Spleen (tissue), 11 donors: ENCODE results near the gene HHAT. TPM values are rescaled to one million over a fixed set of nuclear protein-coding genes. Genes with fewer than 3 reads are reported as not detected.

ENCODE experiments used
- DNase-seq: peaks from one replicate; pipeline ENCODE4 v3.0.0-alpha.2; 2020
- H3K27ac ChIP-seq, 8 donors: fragments of 200-600 bp; sonication (generic) in 7 of 8; 1 replicate in 4 of 8; 2 replicates in 4 of 8; pipeline versions ENCODE4 v1.5.0 to v1.8.0; 2016 to 2021; ENCODE audit warnings: inconsistent platforms in 4 of 8, mild to moderate bottlenecking in 4 of 8, moderate library complexity in 1 of 8
- H3K27me3 ChIP-seq, 7 donors: fragments of 200-600 bp; sonication (generic) in 6 of 7; replicated peaks in 1 of 7; 1 replicate in 4 of 7; 2 replicates in 3 of 7; pipeline versions ENCODE4 v1.5.0 to v1.8.0; 2016 to 2021; ENCODE audit warnings: inconsistent platforms in 3 of 7, mild to moderate bottlenecking in 1 of 7
- H3K36me3 ChIP-seq, 6 donors: fragments of 200-600 bp; sonication (generic) in 5 of 6; 1 replicate in 4 of 6; 2 replicates in 2 of 6; pipeline versions ENCODE4 v1.5.0 to v1.8.0; 2016 to 2021; ENCODE audit warnings: inconsistent platforms in 2 of 6
- H3K4me1 ChIP-seq, 6 donors: fragments of 200-600 bp; sonication (generic) in 5 of 6; 1 replicate in 3 of 6; 2 replicates in 3 of 6; pipeline versions ENCODE4 v1.5.0 to v1.8.0; 2016 to 2021; ENCODE audit warnings: inconsistent platforms in 3 of 6
- H3K4me3 ChIP-seq, 8 donors: fragments of 200-600 bp; sonication (generic) in 7 of 8; 1 replicate in 4 of 8; 2 replicates in 4 of 8; pipeline versions ENCODE4 v1.5.0 to v1.8.0; 2016 to 2021; ENCODE audit warnings: inconsistent platforms in 4 of 8, mild to moderate bottlenecking in 4 of 8, moderate library complexity in 2 of 8
- H3K9me3 ChIP-seq, 8 donors: fragments of 200-600 bp; sonication (generic) in 7 of 8; 1 replicate in 4 of 8; 2 replicates in 4 of 8; pipeline versions ENCODE4 v1.5.0 to v1.8.0; 2016 to 2021; ENCODE audit warnings: inconsistent platforms in 4 of 8
- CTCF ChIP-seq, 11 experiments: fragments of 200-600 bp in 7 of 11; fragments of 450-650 bp in 4 of 11; sonication (generic) in 4 of 11; IDR thresholded peaks in 8 of 11; conservative IDR thresholded peaks in 3 of 11; 1 replicate in 7 of 11; 2 replicates in 4 of 11; pipeline versions ENCODE4 v1.4.0 to v1.8.0; 2016 to 2021; ENCODE audit warnings: antibody characterized with exemption in 11 of 11, inconsistent platforms in 4 of 11, mild to moderate bottlenecking in 1 of 11
- POLR2A ChIP-seq, 3 donors: fragments of 450-650 bp; IDR thresholded peaks; one replicate each; pipeline ENCODE4 v1.5.1; 2017; ENCODE audit warnings: antibody characterized with exemption in 3 of 3, mild to moderate bottlenecking in 1 of 3
- POLR2AphosphoS5 ChIP-seq, 3 donors: sonication (generic); formaldehyde crosslinking; IDR thresholded peaks; one replicate each; pipeline ENCODE4 v1.5.1; 2017; ENCODE audit warnings: antibody characterized with exemption in 3 of 3
- WGBS, 5 donors: extraction: QIAGEN DNeasy Blood & Tissue Kit in 3 of 5; methylation state at CpG; one replicate each; pipeline versions ENCODE4 v1.1.5 to v1.1.7; 2013 to 2018; 5-methylcytosine and 5-hydroxymethylcytosine counted together
- intact Hi-C: fragments of 100-400 bp; cut with DNase I; formaldehyde crosslinking; loops from one replicate; pipeline ENCODE4 v1.15.0; 2023; ENCODE audit warnings: low total_unique reads
- polyA plus RNA-seq, 3 donors: library from polyadenylated mRNA; stranded (reverse); fragments of 200-250 nt; gene quantifications; one replicate each; pipeline ENCODE4 v1.2.1, GENCODE V29; 2013
- total RNA-seq, 7 donors: library from RNA; depleted of rRNA in 3 of 7; stranded (reverse); fragments of >200 nt in 3 of 7; fragmentation: NEBNext Ultra II Directional in 4 of 7; extraction: Animal tissue kit (Norgen Biotek cat#: 25700) in 4 of 7; gene quantifications; one replicate each; pipeline versions ENCODE4 v1.1.0 to v1.2.1, GENCODE V29; 2016 to 2021
- donor health status: healthy with polysubstance abuse.
- donor health status: DM: no; HTN: no; CAD: no; lungs with moderate emphysema.
- donor health status: DM: no; HTN: no; CAD: no.
- donor health status: Bipolar disorder and iron deficiency.
- donor health status: healthy.
- donor health status: DM: no; HTN: no; CAD: no.
- donor health status: DM: yes; HTN: yes; CAD: no.

HHAT gene
- total and polyA plus RNA-seq, 10 donors: 1.3 to 8.8 (median 4.7) TPM

- intact Hi-C loops: no loop called here
- no peak for DNase-seq
- TF ChIP-seq POLR2AphosphoS5 (IDR thresholded peaks at IDR 0.05) (no peak), POLR2A (IDR thresholded peaks at IDR 0.05) (no peak), CTCF (IDR thresholded peaks at IDR 0.05 in 8 of 11, conservative IDR thresholded peaks at IDR 0.05 in 3 of 11) (no peak)
- no peaks in the 10 kb centered on the region for H3K9me3 ChIP-seq
- H3K27ac ChIP-seq: no peak overlapping the region
- 89 to 92% (median 90%) methylated on average over 3 of the region's 3 CpGs for WGBS, 5 donors
- no peaks in the 10 kb centered on the region for H3K27me3 ChIP-seq
- H3K4me3 ChIP-seq: no peak overlapping the region
- H3K4me1 ChIP-seq: no peaks in the 10 kb centered on the region
- H3K36me3 ChIP-seq: peaks cover 0 to 5% (median 0%) of the 10 kb centered on the region in 6 donors
These were observed 136.4 kb downstream of the HHAT start for GRCh38 chr1:210465150-210465549.

- Histone ChIP-seq H3K36me3 (peaks cover 0 to 5% (median 0%) of the 10 kb centered on the region in 6 donors), H3K27me3 (no peaks in the 10 kb centered on the region), H3K9me3 (no peaks in the 10 kb centered on the region), H3K4me3 (no peak overlapping the region), H3K27ac (no peak overlapping the region), H3K4me1 (no peaks in the 10 kb centered on the region)
- DNase-seq: no peak
- TF ChIP-seq POLR2AphosphoS5 (IDR thresholded peaks at IDR 0.05): no peak
- TF ChIP-seq CTCF (IDR thresholded peaks at IDR 0.05 in 8 of 11, conservative IDR thresholded peaks at IDR 0.05 in 3 of 11): no peak
- TF ChIP-seq POLR2A (IDR thresholded peaks at IDR 0.05): no peak
- intact Hi-C loops: no loop called here
- 93 to 99% (median 97%) methylated on average over 2 of the region's 2 CpGs for WGBS, 5 donors
These were observed 138.8 kb downstream of the HHAT start for GRCh38 chr1:210467440-210468043.

GRCh38 chr1:210469441-210469840, 140.7 kb downstream of the HHAT start:
- DNase-seq: no peak
- H3K27ac ChIP-seq: no peak overlapping the region
- no peaks in the 10 kb centered on the region for H3K27me3 ChIP-seq
- no peak overlapping the region for H3K4me3 ChIP-seq
- intact Hi-C loops: no loop called here
- TF ChIP-seq POLR2AphosphoS5 (IDR thresholded peaks at IDR 0.05) (no peak), CTCF (IDR thresholded peaks at IDR 0.05 in 8 of 11, conservative IDR thresholded peaks at IDR 0.05 in 3 of 11) (no peak), POLR2A (IDR thresholded peaks at IDR 0.05) (no peak)
- WGBS, 5 donors: 76 to 89% (median 85%) methylated on average over 3 of the region's 3 CpGs
- peaks cover 0 to 2% (median 0%) of the 10 kb centered on the region in 6 donors for H3K36me3 ChIP-seq
- no peaks in the 10 kb centered on the region for H3K9me3 ChIP-seq
- H3K4me1 ChIP-seq: no peaks in the 10 kb centered on the region

GRCh38 chr1:210475321-210475720, 146.6 kb downstream of the HHAT start:
- Histone ChIP-seq H3K27me3 (no peaks in the 10 kb centered on the region), H3K36me3 (no peaks in the 10 kb centered on the region), H3K9me3 (no peaks in the 10 kb centered on the region), H3K27ac (no peak overlapping the region), H3K4me3 (no peak overlapping the region), H3K4me1 (no peaks in the 10 kb centered on the region)
- DNase-seq: no peak
- intact Hi-C loops: no loop called here
- TF ChIP-seq POLR2A (IDR thresholded peaks at IDR 0.05) (no peak), CTCF (IDR thresholded peaks at IDR 0.05 in 8 of 11, conservative IDR thresholded peaks at IDR 0.05 in 3 of 11) (no peak), POLR2AphosphoS5 (IDR thresholded peaks at IDR 0.05) (no peak)
